Measurements from ENCODE around the gene SMIM10. TPM values are rescaled to one million over a fixed set of nuclear protein-coding genes. Genes with fewer than 3 reads are reported as not detected.
A peak's percentile ranks its signal among the peaks of the same experiment; 100 is the strongest.

SMIM10 gene
- total RNA-seq, 1 donor from 2014 or later, result 0.65 TPM

DNA sequence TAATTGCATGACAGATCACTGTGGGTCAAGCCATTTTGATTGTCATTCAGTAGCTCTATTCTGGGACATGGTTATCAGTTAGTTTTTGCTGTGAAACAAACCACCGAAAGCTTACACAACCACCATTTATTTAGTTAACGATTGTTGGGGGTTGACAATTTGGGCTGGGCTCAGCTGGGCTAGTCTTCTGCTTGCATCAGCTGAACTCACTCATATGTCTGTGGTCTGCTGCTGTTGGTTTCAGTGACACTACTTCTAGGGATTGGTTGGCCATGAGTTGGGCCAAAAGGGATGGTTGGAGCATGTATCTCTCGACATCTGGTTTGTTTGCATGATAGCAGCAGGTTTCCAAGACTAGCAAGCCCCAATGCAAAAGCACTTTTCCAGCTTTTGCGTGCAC, 5.3 kb upstream of the SMIM10 start:
- TF ChIP-seq, protein P1, sequence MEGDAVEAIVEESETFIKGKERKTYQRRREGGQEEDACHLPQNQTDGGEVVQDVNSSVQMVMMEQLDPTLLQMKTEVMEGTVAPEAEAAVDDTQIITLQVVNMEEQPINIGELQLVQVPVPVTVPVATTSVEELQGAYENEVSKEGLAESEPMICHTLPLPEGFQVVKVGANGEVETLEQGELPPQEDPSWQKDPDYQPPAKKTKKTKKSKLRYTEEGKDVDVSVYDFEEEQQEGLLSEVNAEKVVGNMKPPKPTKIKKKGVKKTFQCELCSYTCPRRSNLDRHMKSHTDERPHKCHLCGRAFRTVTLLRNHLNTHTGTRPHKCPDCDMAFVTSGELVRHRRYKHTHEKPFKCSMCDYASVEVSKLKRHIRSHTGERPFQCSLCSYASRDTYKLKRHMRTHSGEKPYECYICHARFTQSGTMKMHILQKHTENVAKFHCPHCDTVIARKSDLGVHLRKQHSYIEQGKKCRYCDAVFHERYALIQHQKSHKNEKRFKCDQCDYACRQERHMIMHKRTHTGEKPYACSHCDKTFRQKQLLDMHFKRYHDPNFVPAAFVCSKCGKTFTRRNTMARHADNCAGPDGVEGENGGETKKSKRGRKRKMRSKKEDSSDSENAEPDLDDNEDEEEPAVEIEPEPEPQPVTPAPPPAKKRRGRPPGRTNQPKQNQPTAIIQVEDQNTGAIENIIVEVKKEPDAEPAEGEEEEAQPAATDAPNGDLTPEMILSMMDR (conservative IDR thresholded peaks at IDR 0.05), result no peak
- peaks cover 3% of the 10 kb centered on the region for H3K27me3 Mint-ChIP-seq
- H3K4me3 Mint-ChIP-seq, result no peak overlapping the region
- no peaks in the 10 kb centered on the region for H3K9me3 Mint-ChIP-seq
- no peak overlapping the region for H3K27ac Mint-ChIP-seq
- DNase-seq (ENCODE audit: extremely low spot score, unreplicated experiment), result no peak
- H3K4me1 Mint-ChIP-seq (ENCODE audit: unreplicated experiment), result no peaks in the 10 kb centered on the region
- no peaks in the 10 kb centered on the region for H3K36me3 Mint-ChIP-seq

DNA sequence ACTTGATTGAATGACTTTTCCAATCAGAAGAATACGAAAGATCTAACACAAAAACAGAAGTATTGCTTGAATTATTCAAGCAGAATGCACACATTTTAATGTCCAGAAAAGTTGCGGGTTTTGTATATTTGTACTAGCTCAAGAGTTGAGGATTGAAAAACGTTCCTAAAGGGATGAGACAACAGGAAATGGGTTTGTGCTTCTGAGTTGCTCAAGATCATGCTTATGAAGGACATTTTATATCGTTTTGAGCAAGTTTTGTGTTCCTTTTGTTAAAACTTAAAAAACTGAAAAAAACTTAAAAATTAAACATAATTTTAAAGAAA, 353 bp upstream of the SMIM10 start:
- H3K9me3 Mint-ChIP-seq, result no peaks in the 10 kb centered on the region
- H3K4me3 Mint-ChIP-seq, result peak overlapping the region; percentile 10
- H3K27ac Mint-ChIP-seq, result no peak overlapping the region
- TF ChIP-seq, protein P1 (conservative IDR thresholded peaks at IDR 0.05), result no peak
- DNase-seq (ENCODE audit: extremely low spot score, unreplicated experiment), result no peak
- H3K36me3 Mint-ChIP-seq, result no peaks in the 10 kb centered on the region
- peaks cover 3% of the 10 kb centered on the region for H3K27me3 Mint-ChIP-seq
- H3K4me1 Mint-ChIP-seq (ENCODE audit: unreplicated experiment), result no peaks in the 10 kb centered on the region

DNA sequence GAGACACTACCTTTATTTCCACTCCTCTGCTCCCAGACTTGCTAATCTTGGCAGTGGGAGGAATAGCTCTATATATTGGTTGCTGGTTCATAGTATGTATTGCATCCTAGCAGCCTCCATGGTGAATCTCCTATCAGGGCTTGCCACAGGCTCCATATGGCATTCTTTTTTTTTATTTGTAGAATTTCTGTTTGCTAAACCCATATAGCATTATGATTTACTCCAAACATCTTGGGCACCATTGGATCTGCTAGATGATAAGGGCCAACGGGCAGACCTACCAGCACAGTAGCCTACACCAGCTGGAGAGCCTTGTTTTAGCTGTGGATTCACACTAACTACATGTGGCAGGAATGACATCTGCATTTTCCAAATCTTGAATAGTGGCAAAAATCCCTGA, 6.9 kb downstream of the SMIM10 start:
- Mint-ChIP-seq H3K4me3 (no peak overlapping the region), H3K4me1 (ENCODE audit: unreplicated experiment) (peaks cover 4% of the 10 kb centered on the region), H3K27me3 (no peaks in the 10 kb centered on the region), H3K27ac (no peak overlapping the region), H3K9me3 (no peaks in the 10 kb centered on the region), H3K36me3 (no peaks in the 10 kb centered on the region)
- no peak for DNase-seq (ENCODE audit: extremely low spot score, unreplicated experiment)
- TF ChIP-seq, protein P1 (conservative IDR thresholded peaks at IDR 0.05), result no peak

DNA sequence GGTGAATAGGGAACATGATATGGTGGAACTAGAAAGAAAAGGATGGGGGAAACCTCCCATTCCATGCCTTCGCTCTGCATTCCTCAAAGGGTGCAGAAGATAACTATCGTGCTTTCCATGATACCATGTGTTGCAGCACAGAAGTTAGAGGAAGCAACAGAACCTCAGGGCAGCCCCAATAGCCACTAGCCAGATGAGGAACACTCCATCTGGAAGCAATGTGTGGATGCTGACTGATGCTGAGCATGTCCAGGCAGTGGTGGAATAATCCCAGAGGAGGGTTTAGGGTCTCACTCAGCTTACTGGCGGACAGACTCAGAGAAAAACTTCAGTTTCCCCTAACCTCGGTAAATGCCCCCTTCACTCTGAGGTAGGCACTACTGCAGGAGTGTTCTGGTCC, 7.5 kb downstream of the SMIM10 start:
- Mint-ChIP-seq H3K4me3 (no peak overlapping the region), H3K4me1 (ENCODE audit: unreplicated experiment) (peaks cover 4% of the 10 kb centered on the region), H3K27ac (no peak overlapping the region), H3K36me3 (no peaks in the 10 kb centered on the region), H3K27me3 (no peaks in the 10 kb centered on the region), H3K9me3 (no peaks in the 10 kb centered on the region)
- no peak for DNase-seq (ENCODE audit: extremely low spot score, unreplicated experiment)
- TF ChIP-seq, protein P1 (conservative IDR thresholded peaks at IDR 0.05), result no peak

DNA sequence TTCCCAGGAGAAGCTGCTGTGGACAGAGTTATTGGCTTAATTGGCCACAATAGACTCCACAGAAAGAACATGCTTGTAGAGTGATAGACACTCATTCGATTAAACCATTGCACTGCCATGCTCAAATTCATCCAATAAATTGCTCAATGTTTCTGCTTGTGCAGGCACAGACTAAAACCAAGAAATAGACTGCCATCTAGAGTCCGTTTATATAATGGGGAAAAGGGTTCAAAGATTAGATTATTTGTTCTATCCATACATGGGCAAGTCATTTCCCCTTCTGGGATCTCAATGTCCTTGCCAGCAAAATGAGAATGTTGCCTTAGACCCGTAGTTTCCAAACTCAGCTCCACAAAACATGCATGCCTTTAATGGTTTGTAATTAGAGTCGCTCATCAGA, 8.7 kb downstream of the SMIM10 start:
- Mint-ChIP-seq H3K4me3 (no peak overlapping the region), H3K4me1 (ENCODE audit: unreplicated experiment) (peaks cover 4% of the 10 kb centered on the region), H3K9me3 (no peaks in the 10 kb centered on the region), H3K36me3 (no peaks in the 10 kb centered on the region), H3K27ac (no peak overlapping the region), H3K27me3 (no peaks in the 10 kb centered on the region)
- DNase-seq (ENCODE audit: extremely low spot score, unreplicated experiment), result no peak
- TF ChIP-seq, protein P1 (conservative IDR thresholded peaks at IDR 0.05), result peak; percentile 66

DNA sequence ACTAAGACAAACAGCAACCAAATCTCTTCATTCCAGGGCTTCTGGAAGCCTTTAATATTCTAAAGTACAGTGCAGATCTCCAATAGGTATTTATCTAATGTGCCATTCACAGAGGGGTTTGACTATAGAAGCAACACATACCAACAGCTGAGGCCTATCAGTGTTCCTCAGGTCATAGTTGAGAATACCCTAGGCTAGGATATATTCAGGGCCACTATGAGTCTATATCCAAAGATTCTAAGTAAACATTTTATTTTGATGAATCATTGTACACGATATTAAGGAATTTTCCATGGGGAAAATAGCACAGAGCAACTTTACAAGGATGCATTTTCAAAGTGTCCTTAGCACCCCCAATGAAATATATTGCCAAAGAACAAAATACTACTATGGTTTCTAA, 9.7 kb downstream of the SMIM10 start:
- no peaks in the 10 kb centered on the region for H3K36me3 Mint-ChIP-seq
- H3K9me3 Mint-ChIP-seq, result no peaks in the 10 kb centered on the region
- H3K4me1 Mint-ChIP-seq (ENCODE audit: unreplicated experiment), result peaks cover 4% of the 10 kb centered on the region
- TF ChIP-seq, protein P1 (conservative IDR thresholded peaks at IDR 0.05), result no peak
- H3K4me3 Mint-ChIP-seq, result no peak overlapping the region
- DNase-seq (ENCODE audit: extremely low spot score, unreplicated experiment), result no peak
- H3K27me3 Mint-ChIP-seq, result no peaks in the 10 kb centered on the region
- H3K27ac Mint-ChIP-seq, result no peak overlapping the region
